K562 treated with DMSO at 1 percent for 48 hours (cell line): ENCODE data around the gene GABPB2. TPM values are rescaled to one million over a fixed set of nuclear protein-coding genes. Genes with fewer than 3 reads are reported as not detected.

Experiments used
- total RNA-seq: library from RNA; unstranded; fragments of 300-600 nt; gene quantifications from 2 replicates; pipeline ENCODE4 v1.2.3, GENCODE V29; 2022; ENCODE audit warnings: low replicate concordance; ENCODE audit errors: extremely low read depth

Gene GABPB2
- not detected in 2 replicates for total RNA-seq

DNA sequence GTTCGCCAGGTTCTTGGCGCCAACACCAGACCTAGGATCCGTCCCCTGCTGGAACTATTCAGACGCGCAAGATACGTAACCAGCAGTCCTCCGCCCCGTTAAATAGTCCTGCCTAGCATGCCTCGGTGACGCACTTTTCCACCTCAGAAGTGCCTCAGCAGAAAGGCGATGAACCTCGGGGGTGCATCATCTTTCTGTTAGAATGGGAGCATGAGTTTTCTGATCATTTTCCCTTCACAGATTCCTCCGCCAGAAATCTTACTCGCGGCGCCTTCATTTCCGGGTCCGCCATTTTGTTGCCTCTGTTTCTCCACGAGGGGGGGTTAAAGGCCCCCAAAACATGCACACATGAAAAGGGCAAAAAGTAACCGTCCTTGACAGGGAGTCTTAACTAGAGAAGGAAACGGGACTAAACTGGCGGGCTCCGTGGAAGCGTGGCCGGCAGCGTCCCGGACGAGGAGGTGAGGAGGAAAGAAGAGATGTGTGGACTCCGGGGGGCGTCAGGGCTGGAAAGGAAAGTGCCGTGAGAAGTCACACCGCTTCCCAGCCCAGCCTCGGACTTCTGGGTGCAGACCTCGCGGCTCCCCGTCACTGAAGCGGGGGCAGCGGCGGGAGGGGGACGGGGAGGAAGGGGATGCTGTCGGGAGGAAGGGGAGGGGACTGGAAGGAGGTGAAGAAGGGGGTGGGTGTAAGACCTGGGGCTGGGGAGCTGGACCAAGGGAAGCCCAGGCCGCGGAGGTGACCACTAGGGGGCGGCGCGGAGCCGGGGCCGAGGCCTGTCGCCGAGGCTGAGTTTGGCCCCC lies at the start of gene GABPB2:
Gene GABPB2 (plus strand): TSS at position 288 of the 803 bp plus-strand sequence. CDS start 17,429 bp downstream, outside the sequence.

DNA sequence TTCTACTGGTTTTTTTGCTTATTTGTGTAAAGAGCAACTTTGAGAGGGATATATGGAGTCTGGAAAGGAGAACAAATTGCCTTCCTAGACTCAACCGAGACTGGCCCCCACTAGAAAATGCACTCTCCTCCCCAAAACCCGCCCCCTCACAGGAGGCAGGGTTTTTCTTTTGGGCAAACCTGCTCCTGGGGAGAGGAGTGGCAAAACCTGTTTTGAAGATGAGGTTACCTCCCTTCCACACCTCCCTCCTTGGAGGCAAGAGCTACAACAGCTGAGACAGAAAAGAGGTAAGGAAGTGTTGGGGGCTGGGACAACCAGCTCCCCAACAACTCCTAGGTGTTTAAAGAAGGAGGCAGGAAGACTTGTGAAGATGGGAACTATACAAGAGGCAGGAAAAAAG lies 34.2 kb upstream of the GABPB2 start, which contains the start of gene BNIPL:
Gene BNIPL (plus strand): TSS at position 231 of the 400 bp plus-strand sequence. CDS start 140 bp downstream, at position 371.

GRCh38 chr1:151047591-151047924 lies 23.0 kb upstream of the GABPB2 start, which contains the start of gene C1orf56:
Gene C1orf56, plus strand, starts transcription at chr1:151047751. Its CDS starts 97 bp downstream, at chr1:151047848.

GRCh38 chr1:151059109-151060006 lies 11.2 kb upstream of the GABPB2 start, which contains the start of gene CDC42SE1:
Gene CDC42SE1, minus strand, starts transcription at chr1:151059622. Its CDS starts 3,892 bp downstream, at chr1:151055730.

GRCh38 chr1:151060007-151060656 lies 10.4 kb upstream of the GABPB2 start, which contains the start of gene MLLT11:
Gene MLLT11, plus strand, starts transcription at chr1:151060397. Its CDS starts 6,828 bp downstream, at chr1:151067225.

GRCh38 chr1:151146412-151147131 lies 76.0 kb downstream of the GABPB2 start, which contains the start of gene SEMA6C:
Gene SEMA6C, minus strand, starts transcription at chr1:151146631. Its CDS starts 4,010 bp downstream, at chr1:151142621.

DNA sequence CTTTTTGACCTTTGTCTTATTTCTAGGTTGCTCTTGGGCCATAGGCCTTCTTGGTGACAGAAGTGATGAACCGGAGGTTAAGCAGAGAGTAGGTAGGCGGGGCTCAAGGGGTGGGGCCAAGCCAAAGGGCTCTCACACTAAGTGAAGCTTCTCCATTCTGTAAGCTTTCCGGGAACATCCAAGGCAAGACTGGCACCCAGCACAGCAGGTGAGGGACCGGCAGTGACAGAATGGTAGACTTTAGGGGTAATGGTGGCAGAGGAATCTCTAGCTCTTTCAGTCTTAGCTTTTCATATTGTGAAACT lies 85.9 kb downstream of the GABPB2 start, which contains the start of gene TNFAIP8L2:
Gene TNFAIP8L2 (plus strand): TSS at position 135 of the 305 bp plus-strand sequence. CDS start 2,049 bp downstream, outside the sequence.

DNA sequence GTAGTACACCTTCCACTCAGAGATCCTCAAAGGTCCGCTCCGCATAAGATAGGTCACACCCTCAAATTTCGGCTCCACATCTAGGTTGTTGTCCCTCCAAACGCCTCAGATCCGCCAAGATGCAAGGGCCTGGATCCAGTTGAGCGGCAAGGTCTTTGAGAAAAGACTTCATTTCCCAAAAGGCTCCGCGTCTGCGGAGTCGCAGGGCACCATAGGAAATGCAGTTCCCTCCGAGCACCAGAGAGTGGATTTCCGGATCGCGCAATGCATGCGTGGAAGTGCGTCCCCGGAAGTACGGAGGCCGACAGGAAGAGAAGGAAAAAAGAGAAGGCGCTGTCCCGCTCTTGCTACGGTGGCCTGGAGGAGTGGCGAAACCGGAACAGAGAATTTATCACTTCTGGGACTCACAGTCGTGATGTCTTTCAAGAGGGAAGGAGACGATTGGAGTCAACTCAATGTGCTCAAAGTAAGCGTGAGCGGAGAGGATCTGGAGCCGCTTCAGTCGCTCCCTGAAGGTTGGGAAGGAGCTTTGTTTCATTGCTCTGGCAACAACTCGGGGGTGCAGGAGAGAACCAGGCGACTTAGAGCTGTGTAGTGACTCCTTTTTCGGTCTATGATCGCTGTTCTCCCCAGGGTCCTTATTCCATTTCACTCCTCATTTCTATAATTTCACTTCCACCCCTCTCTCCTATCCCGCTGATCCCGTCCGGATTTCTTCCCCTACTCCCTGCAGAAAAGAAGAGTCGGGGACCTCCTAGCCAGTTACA lies 95.4 kb downstream of the GABPB2 start, which contains the start of the genes LYSMD1 and SCNM1:
Gene LYSMD1 (minus strand): TSS at position 165 of the 767 bp plus-strand sequence. CDS start 644 bp downstream, outside the sequence.
Gene SCNM1 (plus strand): TSS at position 407 of the 767 bp plus-strand sequence. CDS start 9 bp downstream, at position 416.

Other genes starting within 250 kb of the GABPB2 start
- gene ARNT, start 194.2 kb upstream of the GABPB2 start, total RNA-seq = not detected in 2 replicates
- gene CTXND2, start 183.6 kb upstream of the GABPB2 start, total RNA-seq = not detected in 2 replicates
- gene SETDB1, start 144.4 kb upstream of the GABPB2 start, total RNA-seq = not detected in 2 replicates
- 153 TPM in 1 of 2 replicates, not detected in the other for gene CERS2, start 95.9 kb upstream of the GABPB2 start, total RNA-seq
- gene ANXA9, start 88.5 kb upstream of the GABPB2 start, total RNA-seq = not detected in 2 replicates
- gene MINDY1, start 63.9 kb upstream of the GABPB2 start, total RNA-seq = not detected in 2 replicates
- not detected in 2 replicates for gene PRUNE1, start 62.3 kb upstream of the GABPB2 start, total RNA-seq
- gene BNIPL, start 34.2 kb upstream of the GABPB2 start, total RNA-seq = not detected in 2 replicates
- gene C1orf56, start 23.0 kb upstream of the GABPB2 start, total RNA-seq = not detected in 2 replicates
- not detected in 2 replicates for gene CDC42SE1, start 11.1 kb upstream of the GABPB2 start, total RNA-seq
- gene MLLT11, start 10.4 kb upstream of the GABPB2 start, total RNA-seq = not detected in 2 replicates
- not detected in 2 replicates for gene SEMA6C, start 75.9 kb downstream of the GABPB2 start, total RNA-seq
- gene TNFAIP8L2, start 85.9 kb downstream of the GABPB2 start, total RNA-seq = not detected in 2 replicates
- not detected in 2 replicates for gene LYSMD1, start 95.1 kb downstream of the GABPB2 start, total RNA-seq
- not detected in 2 replicates for gene SCNM1, start 95.4 kb downstream of the GABPB2 start, total RNA-seq
- not detected in 2 replicates for gene TMOD4, start 105.2 kb downstream of the GABPB2 start, total RNA-seq
- gene VPS72, start 119.4 kb downstream of the GABPB2 start, total RNA-seq = not detected in 2 replicates
- gene PIP5K1A, start 127.8 kb downstream of the GABPB2 start, total RNA-seq = not detected in 2 replicates
- not detected in 2 replicates for gene PSMD4, start 184.0 kb downstream of the GABPB2 start, total RNA-seq
- gene ZNF687, start 211.5 kb downstream of the GABPB2 start, total RNA-seq = not detected in 2 replicates